SK-N-MC (cell line): ENCODE results near the gene KIF1A.

Experiments used
- EZH2 ChIP-seq: fragments of 200-600 bp; sonication (generic); IDR thresholded peaks from one replicate; pipeline ENCODE4 v1.6.1; 2017; ENCODE audit warnings: antibody characterized with exemption
- POLR2AphosphoS5 ChIP-seq: IDR thresholded peaks from 2 replicates; pipeline ENCODE4 v1.6.1; 2012; ENCODE audit warnings: mild to moderate bottlenecking, low read depth, low read length, borderline replicate concordance

DNA sequence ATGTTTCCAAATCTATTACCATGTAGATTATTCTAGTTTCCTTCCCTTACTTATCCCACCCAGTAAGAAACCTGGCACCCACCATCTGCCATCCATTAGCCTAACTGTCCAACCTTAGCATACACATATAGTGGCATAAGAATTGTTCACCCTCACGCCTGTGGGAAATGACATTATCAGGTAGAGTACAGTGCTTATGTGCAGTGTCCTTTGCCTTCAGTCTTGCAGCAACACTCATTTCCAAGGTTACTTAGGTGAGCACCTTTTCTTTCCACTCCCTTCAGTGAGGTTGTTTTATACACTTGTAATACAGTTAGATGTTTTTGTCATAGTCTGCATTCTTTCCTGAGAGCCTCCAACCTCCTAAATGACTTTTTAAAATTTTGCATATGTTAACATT, 155.4 kb downstream of the KIF1A start:
- TF ChIP-seq POLR2AphosphoS5 (no peak), EZH2 (no peak)
